ENCODE data around the gene KCNS3.

DNA sequence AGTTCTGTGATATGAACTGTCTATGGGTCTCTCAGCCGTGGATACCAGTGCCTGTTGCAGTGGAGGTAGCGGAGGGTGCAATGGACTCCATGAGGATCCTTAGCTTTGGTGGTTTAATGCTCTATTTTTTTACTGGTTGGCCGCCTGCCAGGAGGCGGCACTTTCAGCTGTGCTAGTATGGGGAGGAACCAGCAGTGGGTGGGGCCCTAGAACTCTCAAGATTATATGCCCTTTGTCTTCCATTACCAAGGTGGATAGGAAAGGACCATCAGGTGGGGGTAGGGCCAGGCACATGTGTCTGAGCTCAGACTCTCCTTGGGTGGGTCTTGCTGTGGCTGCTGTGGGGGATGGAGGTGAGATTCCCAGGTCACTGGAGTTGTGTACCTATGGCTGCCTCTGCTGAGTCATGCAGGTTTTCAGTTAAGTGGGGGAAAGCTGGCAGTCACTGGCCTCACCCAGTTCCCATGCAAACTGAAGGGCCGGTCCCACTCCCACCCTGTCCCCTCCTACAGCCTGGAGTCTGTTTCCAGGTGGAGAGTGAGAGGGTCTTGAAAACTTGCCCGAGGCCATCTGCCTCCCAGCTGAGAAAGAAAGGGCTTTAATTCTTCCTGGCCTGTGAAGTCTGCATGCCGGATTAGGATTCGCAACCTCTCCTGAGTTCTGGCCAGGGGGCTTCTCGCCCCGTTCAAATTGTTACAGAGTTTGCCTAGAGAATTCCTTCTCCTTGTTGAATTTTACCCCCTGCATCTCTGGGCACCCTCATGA lies 14.5 kb downstream of the KCNS3 start:
- no peak for TF ChIP-seq POLR2A (IDR thresholded peaks at IDR 0.05)
- TF ChIP-seq, protein P1, sequence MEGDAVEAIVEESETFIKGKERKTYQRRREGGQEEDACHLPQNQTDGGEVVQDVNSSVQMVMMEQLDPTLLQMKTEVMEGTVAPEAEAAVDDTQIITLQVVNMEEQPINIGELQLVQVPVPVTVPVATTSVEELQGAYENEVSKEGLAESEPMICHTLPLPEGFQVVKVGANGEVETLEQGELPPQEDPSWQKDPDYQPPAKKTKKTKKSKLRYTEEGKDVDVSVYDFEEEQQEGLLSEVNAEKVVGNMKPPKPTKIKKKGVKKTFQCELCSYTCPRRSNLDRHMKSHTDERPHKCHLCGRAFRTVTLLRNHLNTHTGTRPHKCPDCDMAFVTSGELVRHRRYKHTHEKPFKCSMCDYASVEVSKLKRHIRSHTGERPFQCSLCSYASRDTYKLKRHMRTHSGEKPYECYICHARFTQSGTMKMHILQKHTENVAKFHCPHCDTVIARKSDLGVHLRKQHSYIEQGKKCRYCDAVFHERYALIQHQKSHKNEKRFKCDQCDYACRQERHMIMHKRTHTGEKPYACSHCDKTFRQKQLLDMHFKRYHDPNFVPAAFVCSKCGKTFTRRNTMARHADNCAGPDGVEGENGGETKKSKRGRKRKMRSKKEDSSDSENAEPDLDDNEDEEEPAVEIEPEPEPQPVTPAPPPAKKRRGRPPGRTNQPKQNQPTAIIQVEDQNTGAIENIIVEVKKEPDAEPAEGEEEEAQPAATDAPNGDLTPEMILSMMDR (IDR thresholded peaks at IDR 0.05): no peak
- no peak for TF ChIP-seq EP300 (IDR thresholded peaks at IDR 0.05)
- no peak for TF ChIP-seq POLR2AphosphoS5 (IDR thresholded peaks at IDR 0.05)
